Astrocyte of the cerebellum (primary cell): Measurements from ENCODE around the gene RIPK3.
"Not testable (repeated sequence)": the region's sequence is repeated elsewhere in the genome, so short reads cannot be mapped to it uniquely, and the experiment has no call there.

Experiments used
- DNase-seq: peaks from one replicate; pipeline ENCODE4 v3.0.0-alpha.2; 2011; ENCODE audit warnings: low read depth
- H3K4me3 ChIP-seq: 2 replicates; pipeline ENCODE4 v1.5.1; 2011; ENCODE audit warnings: mild to moderate bottlenecking, low read depth, low read length, moderate library complexity
- in situ Hi-C: cut with HindIII; loops from 2 replicates; pipeline ENCODE4 v1.10.0; 2017; ENCODE audit warnings: low sequenced_read_pairs
- TF ChIP-seq, protein P1 (sequence below): IDR thresholded peaks from 2 replicates; pipeline ENCODE4 v1.5.1; 2012; ENCODE audit warnings: low read length, low read depth, moderate library complexity, mild to moderate bottlenecking; ENCODE audit errors: missing control alignments

Gene RIPK3

DNA sequence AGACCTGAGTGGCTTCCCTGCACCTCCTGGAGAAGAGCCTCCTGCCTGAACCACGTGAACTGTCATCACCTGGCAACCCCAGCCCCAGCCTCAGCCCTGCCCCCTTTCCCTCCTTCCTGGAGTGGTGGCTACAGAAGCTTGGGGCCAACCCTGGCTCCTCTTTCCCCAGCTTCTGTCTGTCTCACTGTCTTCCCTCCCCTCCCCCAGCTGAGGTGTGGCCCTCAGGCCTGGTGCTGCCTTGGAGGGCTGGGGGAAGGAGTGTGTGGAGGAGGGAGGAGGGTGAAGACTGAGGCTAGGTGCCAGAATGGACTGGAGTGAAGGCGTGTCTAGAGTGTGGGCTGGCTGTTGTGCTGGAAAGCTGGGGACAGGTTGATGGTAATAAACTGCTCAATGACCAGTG lies 37.9 kb upstream of the RIPK3 start:
- in situ Hi-C loops, result no loop called here

DNA sequence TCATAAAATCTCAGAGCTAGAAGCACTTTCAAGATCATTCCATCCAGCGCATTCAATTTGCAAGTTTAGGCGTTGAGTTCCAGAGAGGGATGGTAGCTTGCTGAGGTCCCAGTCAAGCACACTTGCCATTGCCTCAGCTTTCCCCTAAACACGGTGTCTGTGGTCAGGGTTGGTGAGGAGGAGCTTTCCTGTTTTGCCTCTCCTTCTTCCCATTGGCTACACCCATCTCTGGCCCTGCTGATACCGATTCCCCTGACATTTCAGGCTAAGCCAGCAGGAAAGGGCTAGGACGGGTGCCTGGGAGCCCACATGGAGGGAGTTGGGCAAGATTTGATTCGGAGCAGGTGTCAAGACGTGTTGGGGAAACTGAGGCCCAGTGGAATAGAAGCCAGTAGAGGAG lies 37.3 kb upstream of the RIPK3 start:
- H3K4me3 ChIP-seq, result no peak overlapping the region
- TF ChIP-seq, protein P1, sequence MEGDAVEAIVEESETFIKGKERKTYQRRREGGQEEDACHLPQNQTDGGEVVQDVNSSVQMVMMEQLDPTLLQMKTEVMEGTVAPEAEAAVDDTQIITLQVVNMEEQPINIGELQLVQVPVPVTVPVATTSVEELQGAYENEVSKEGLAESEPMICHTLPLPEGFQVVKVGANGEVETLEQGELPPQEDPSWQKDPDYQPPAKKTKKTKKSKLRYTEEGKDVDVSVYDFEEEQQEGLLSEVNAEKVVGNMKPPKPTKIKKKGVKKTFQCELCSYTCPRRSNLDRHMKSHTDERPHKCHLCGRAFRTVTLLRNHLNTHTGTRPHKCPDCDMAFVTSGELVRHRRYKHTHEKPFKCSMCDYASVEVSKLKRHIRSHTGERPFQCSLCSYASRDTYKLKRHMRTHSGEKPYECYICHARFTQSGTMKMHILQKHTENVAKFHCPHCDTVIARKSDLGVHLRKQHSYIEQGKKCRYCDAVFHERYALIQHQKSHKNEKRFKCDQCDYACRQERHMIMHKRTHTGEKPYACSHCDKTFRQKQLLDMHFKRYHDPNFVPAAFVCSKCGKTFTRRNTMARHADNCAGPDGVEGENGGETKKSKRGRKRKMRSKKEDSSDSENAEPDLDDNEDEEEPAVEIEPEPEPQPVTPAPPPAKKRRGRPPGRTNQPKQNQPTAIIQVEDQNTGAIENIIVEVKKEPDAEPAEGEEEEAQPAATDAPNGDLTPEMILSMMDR, result no peak
- in situ Hi-C loops, result no loop called here
- no peak for DNase-seq

More for the DNA sequence above, 37.9 kb upstream of the RIPK3 start:
- TF ChIP-seq, protein P1, result no peak
- no peak for DNase-seq
- no peak overlapping the region for H3K4me3 ChIP-seq

DNA sequence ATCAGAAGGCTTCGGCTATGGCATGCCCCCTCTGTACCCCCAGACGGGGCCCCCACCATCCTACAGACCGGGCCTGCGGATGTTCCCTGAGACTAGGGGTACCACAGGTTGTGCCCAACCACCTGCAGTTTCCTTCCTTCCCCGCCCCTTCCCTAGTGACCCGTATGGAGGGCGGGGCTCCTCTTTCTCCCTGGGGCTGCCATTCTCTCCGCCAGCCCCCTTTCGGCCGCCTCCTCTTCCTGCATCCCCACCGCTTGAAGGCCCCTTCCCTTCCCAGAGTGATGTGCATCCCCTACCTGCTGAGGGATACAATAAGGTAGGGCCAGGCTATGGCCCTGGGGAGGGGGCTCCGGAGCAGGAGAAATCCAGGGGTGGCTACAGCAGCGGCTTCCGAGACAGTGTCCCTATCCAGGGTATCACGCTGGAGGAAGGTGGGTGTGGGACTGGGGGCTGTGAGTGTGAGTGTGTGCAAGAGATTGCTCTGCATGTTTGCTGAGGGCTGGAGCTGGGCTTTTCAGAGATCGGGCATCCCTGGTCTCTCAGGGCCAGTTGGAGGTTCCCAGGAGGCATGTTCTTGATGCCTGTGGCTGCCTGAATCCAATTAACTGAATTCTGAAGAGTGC lies 36.8 kb upstream of the RIPK3 start:
- TF ChIP-seq, protein P1, result no peak
- no peak for DNase-seq
- no peak overlapping the region for H3K4me3 ChIP-seq
- in situ Hi-C loops, result no loop called here

DNA sequence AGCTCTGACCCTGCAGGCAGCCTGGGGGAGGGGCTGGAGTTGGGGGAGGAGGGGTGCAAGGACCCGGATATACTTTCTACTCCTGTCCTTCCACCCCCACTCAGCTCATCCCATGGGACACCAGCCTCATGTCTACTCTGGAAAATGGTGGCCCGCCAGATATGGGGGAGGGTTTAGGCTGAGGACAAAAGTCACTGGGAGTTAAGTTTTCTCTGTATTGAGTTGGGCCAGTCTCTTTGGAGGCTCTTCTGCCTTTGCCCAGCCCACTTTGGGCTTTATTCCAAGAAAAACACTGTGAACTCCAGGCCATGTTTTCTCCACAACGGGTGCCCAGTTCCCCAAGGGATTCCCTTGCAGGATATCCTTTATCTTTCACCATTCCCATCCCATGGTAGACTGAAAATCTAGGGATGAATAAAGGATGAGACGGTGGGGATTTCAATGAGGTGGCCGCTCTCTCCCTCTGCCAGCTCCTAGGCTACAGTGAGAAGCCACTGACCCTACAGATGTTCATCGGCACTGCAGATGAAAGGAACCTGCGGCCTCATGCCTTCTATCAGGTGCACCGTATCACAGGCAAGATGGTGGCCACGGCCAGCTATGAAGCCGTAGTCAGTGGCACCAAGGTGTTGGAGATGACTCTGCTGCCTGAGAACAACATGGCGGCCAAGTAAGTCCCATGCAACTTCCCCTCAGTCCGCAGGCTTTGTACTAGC lies 33.1 kb upstream of the RIPK3 start:
- no peak for DNase-seq

DNA sequence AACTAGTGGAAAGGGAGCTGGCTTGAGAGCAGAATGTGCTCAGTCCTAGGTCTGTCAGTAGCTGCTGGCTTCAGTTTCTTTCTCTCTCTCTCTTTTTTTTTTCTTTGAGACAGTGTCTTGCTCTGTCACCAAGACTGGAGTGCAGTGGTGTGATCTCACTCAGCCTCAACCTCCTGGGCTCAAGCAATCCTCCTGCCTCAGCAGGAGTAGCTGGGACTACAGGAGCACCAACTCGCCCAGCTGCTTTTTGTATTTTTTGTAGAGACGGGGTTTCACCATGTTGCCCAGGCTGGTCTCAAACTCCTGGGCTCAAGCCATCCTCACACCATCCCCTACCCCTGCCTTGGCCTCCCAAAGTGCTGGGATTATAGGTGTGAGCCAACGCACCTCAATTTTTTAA lies 31.8 kb upstream of the RIPK3 start:
- H3K4me3 ChIP-seq, in situ Hi-C loops, DNase-seq: not testable (repeated sequence)

More for the DNA sequence above, 33.1 kb upstream of the RIPK3 start:
- in situ Hi-C loops, result no loop called here
- H3K4me3 ChIP-seq, result no peak overlapping the region
- TF ChIP-seq, protein P1, result no peak

DNA sequence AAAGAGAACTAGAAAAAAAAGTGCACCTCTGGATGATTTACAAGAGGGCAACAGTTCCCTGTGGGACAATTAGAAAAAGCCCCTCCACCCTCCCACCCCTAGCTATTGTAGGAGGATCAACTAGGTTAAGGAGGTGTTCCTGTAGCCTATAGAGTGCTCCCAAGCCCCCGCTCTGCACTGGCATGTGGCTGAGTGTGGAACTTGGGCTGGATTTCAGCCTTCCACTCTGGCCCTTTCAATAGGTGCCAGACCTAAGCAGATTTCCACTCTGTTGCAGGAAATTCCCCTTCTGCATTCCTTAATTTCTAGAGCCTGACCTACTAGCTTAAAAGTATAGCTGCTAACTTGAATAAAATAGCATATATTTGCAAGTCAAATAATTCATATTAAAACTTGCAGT lies 31.0 kb upstream of the RIPK3 start:
- in situ Hi-C loops, result no loop called here
- no peak overlapping the region for H3K4me3 ChIP-seq
- TF ChIP-seq, protein P1, result no peak
- no peak for DNase-seq
